SK-N-MC (cell line): ENCODE data around the gene ADARB1.

Experiments
- EZH2 ChIP-seq: fragments of 200-600 bp; sonication (generic); IDR thresholded peaks from one replicate; pipeline ENCODE4 v1.6.1; 2017; ENCODE audit warnings: antibody characterized with exemption
- POLR2AphosphoS5 ChIP-seq: IDR thresholded peaks from 2 replicates; pipeline ENCODE4 v1.6.1; 2012; ENCODE audit warnings: mild to moderate bottlenecking, low read depth, low read length, borderline replicate concordance

- TF ChIP-seq EZH2 (no peak), POLR2AphosphoS5 (no peak)
Measured at GRCh38 chr21:45147473-45148315, 73.3 kb downstream of the ADARB1 start.
